ENCODE measurements around the gene SLC1A5. TPM values are rescaled to one million over a fixed set of nuclear protein-coding genes. Genes with fewer than 3 reads are reported as not detected.
"Not testable (repeated sequence)": the region's sequence is repeated elsewhere in the genome, so short reads cannot be mapped to it uniquely, and the experiment has no call there.

Gene SLC1A5
- total RNA-seq, 2 donors from 2014 or later, result 84.3 to 169 TPM

- Histone ChIP-seq H3K9me3 (no peaks in the 10 kb centered on the region), H3K36me3 (no peaks in the 10 kb centered on the region), H3K9ac (ENCODE audit: low read depth in 2 of 2, low read length in 2 of 2) (peak overlapping the region; percentile 35 to 48), H3K27ac (peak overlapping the region; percentile 76), H3K4me3 (no peak overlapping the region), H3K4me1 (no peaks in the 10 kb centered on the region), H3K27me3 (no peaks in the 10 kb centered on the region)
- DNase-seq, result peak; percentile 83
- TF ChIP-seq CTCF (IDR thresholded peaks at IDR 0.05), result no peak
- intact Hi-C loops (cut with DNase I), result no loop called here
Measured at GRCh38 chr19:46764817-46765291, 23.5 kb downstream of the SLC1A5 start.

GRCh38 chr19:46762245-46762890 is 26.0 kb downstream of the SLC1A5 start:
- no peaks in the 10 kb centered on the region for H3K9me3 ChIP-seq
- H3K9ac ChIP-seq (ENCODE audit: low read depth in 2 of 2, low read length in 2 of 2), result no peak overlapping the region
- no peak for TF ChIP-seq CTCF (IDR thresholded peaks at IDR 0.05)
- H3K27me3 ChIP-seq, result no peaks in the 10 kb centered on the region
- no peaks in the 10 kb centered on the region for H3K36me3 ChIP-seq
- intact Hi-C loops (cut with DNase I), result no loop called here
- H3K4me1 ChIP-seq, result no peaks in the 10 kb centered on the region
- H3K4me3 ChIP-seq, result no peak overlapping the region
- DNase-seq, result no peak
- no peak overlapping the region for H3K27ac ChIP-seq

- intact Hi-C loops (cut with DNase I), result no loop called here
- no peak for DNase-seq
- no peaks in the 10 kb centered on the region for H3K27me3 ChIP-seq
- H3K36me3 ChIP-seq, result no peaks in the 10 kb centered on the region
- no peak overlapping the region for H3K4me3 ChIP-seq
- H3K4me1 ChIP-seq, result no peaks in the 10 kb centered on the region
- H3K9ac ChIP-seq (ENCODE audit: low read depth in 2 of 2, low read length in 2 of 2), result no peak overlapping the region
- no peaks in the 10 kb centered on the region for H3K9me3 ChIP-seq
- no peak for TF ChIP-seq CTCF (IDR thresholded peaks at IDR 0.05)
- no peak overlapping the region for H3K27ac ChIP-seq
Measured at GRCh38 chr19:46761418-46761831, 27.0 kb downstream of the SLC1A5 start.

GRCh38 chr19:46760897-46761296 is 27.5 kb downstream of the SLC1A5 start:
- H3K9me3 ChIP-seq; H3K27ac ChIP-seq; H3K27me3 ChIP-seq; H3K36me3 ChIP-seq; H3K4me1 ChIP-seq; DNase-seq; intact Hi-C loops (cut with DNase I); H3K9ac ChIP-seq (ENCODE audit: low read depth in 2 of 2, low read length in 2 of 2); H3K4me3 ChIP-seq: not testable (repeated sequence)

GRCh38 chr19:46760363-46760762 is 28.0 kb downstream of the SLC1A5 start:
- intact Hi-C loops (cut with DNase I), result no loop called here
- H3K4me3 ChIP-seq, result no peak overlapping the region
- no peaks in the 10 kb centered on the region for H3K9me3 ChIP-seq
- TF ChIP-seq CTCF (IDR thresholded peaks at IDR 0.05), result no peak
- DNase-seq, result no peak
- H3K36me3 ChIP-seq, result no peaks in the 10 kb centered on the region
- H3K27ac ChIP-seq, result no peak overlapping the region
- H3K9ac ChIP-seq (ENCODE audit: low read depth in 2 of 2, low read length in 2 of 2), result no peak overlapping the region
- H3K27me3 ChIP-seq, result no peaks in the 10 kb centered on the region
- H3K4me1 ChIP-seq, result no peaks in the 10 kb centered on the region

- Histone ChIP-seq H3K4me3 (no peak overlapping the region), H3K27me3 (no peaks in the 10 kb centered on the region), H3K36me3 (no peaks in the 10 kb centered on the region), H3K9me3 (no peaks in the 10 kb centered on the region), H3K27ac (no peak overlapping the region), H3K4me1 (no peaks in the 10 kb centered on the region), H3K9ac (ENCODE audit: low read depth in 2 of 2, low read length in 2 of 2) (no peak overlapping the region)
- no peak for DNase-seq
- no peak for TF ChIP-seq CTCF (IDR thresholded peaks at IDR 0.05)
- intact Hi-C loops (cut with DNase I), result loop anchor here (10.0 kb wide), 1 partner anchor 235 kb away; no protein-coding TSS in a partner anchor
Measured at GRCh38 chr19:46759817-46760333, 28.5 kb downstream of the SLC1A5 start.

Data from colonic mucosa (tissue), 4 donors.